ENCODE data around the gene SLC7A1. TPM values are rescaled to one million over a fixed set of nuclear protein-coding genes. Genes with fewer than 3 reads are reported as not detected.

SLC7A1 gene
- total and polyA plus RNA-seq, 4 donors = 6.6 to 53.8 (median 10.5) TPM

- no peak overlapping the region for H3K27ac ChIP-seq (ENCODE audit: low read depth in 1 of 2, low read length in 1 of 2)
- H3K27me3 ChIP-seq (ENCODE audit: control insufficient read depth in 3 of 3, insufficient read depth in 3 of 3, low read length in 2 of 3) = no peaks in the 10 kb centered on the region
- WGBS, 2 donors = 92 to 94% methylated on average over 7 of the region's 7 CpGs
- DNase-seq (no peak), ATAC-seq (ENCODE audit: insufficient read depth, low FRiP score) (no peak)
- peaks cover 0 to 36% (median 12%) of the 10 kb centered on the region in 4 donors for H3K36me3 ChIP-seq (ENCODE audit: control insufficient read depth in 4 of 4, insufficient read depth in 4 of 4, low read length in 4 of 4)
- TF ChIP-seq, protein P1, sequence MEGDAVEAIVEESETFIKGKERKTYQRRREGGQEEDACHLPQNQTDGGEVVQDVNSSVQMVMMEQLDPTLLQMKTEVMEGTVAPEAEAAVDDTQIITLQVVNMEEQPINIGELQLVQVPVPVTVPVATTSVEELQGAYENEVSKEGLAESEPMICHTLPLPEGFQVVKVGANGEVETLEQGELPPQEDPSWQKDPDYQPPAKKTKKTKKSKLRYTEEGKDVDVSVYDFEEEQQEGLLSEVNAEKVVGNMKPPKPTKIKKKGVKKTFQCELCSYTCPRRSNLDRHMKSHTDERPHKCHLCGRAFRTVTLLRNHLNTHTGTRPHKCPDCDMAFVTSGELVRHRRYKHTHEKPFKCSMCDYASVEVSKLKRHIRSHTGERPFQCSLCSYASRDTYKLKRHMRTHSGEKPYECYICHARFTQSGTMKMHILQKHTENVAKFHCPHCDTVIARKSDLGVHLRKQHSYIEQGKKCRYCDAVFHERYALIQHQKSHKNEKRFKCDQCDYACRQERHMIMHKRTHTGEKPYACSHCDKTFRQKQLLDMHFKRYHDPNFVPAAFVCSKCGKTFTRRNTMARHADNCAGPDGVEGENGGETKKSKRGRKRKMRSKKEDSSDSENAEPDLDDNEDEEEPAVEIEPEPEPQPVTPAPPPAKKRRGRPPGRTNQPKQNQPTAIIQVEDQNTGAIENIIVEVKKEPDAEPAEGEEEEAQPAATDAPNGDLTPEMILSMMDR (IDR thresholded peaks at IDR 0.05; ENCODE audit: control extremely low read depth, extremely low read depth) = no peak
- H3K4me1 ChIP-seq (ENCODE audit: control insufficient read depth in 5 of 5, insufficient read depth in 5 of 5, low read length in 5 of 5) = peaks cover 0 to 3% (median 0%) of the 10 kb centered on the region in 5 donors
- H3K4me3 ChIP-seq = no peak overlapping the region
- no peak overlapping the region for H3K9ac ChIP-seq (ENCODE audit: insufficient read depth in 1 of 2, low read length in 2 of 2)
- H3K9me3 ChIP-seq (ENCODE audit: control insufficient read depth in 4 of 4, insufficient read depth in 3 of 4, low read length in 3 of 4) = no peaks in the 10 kb centered on the region
Observed at GRCh38 chr13:29515372-29515771, 80.1 kb downstream of the SLC7A1 start.

- WGBS, 2 donors = 83 to 85% methylated on average over 13 of the region's 13 CpGs
- Histone ChIP-seq H3K4me3 (no peak overlapping the region), H3K27me3 (ENCODE audit: control insufficient read depth in 3 of 3, insufficient read depth in 3 of 3, low read length in 2 of 3) (no peaks in the 10 kb centered on the region), H3K9ac (ENCODE audit: insufficient read depth in 1 of 2, low read length in 2 of 2) (no peak overlapping the region), H3K27ac (ENCODE audit: low read depth in 1 of 2, low read length in 1 of 2) (no peak overlapping the region), H3K4me1 (ENCODE audit: control insufficient read depth in 5 of 5, insufficient read depth in 5 of 5, low read length in 5 of 5) (peaks cover 0 to 3% (median 0%) of the 10 kb centered on the region in 5 donors), H3K9me3 (ENCODE audit: control insufficient read depth in 4 of 4, insufficient read depth in 3 of 4, low read length in 3 of 4) (no peaks in the 10 kb centered on the region), H3K36me3 (ENCODE audit: control insufficient read depth in 4 of 4, insufficient read depth in 4 of 4, low read length in 4 of 4) (peaks cover 0 to 36% (median 12%) of the 10 kb centered on the region in 4 donors)
- no peak for DNase-seq
- ATAC-seq (ENCODE audit: insufficient read depth, low FRiP score) = no peak
- TF ChIP-seq, protein P1 (IDR thresholded peaks at IDR 0.05; ENCODE audit: control extremely low read depth, extremely low read depth) = no peak
Observed at GRCh38 chr13:29514720-29515310, 80.7 kb downstream of the SLC7A1 start.

DNA sequence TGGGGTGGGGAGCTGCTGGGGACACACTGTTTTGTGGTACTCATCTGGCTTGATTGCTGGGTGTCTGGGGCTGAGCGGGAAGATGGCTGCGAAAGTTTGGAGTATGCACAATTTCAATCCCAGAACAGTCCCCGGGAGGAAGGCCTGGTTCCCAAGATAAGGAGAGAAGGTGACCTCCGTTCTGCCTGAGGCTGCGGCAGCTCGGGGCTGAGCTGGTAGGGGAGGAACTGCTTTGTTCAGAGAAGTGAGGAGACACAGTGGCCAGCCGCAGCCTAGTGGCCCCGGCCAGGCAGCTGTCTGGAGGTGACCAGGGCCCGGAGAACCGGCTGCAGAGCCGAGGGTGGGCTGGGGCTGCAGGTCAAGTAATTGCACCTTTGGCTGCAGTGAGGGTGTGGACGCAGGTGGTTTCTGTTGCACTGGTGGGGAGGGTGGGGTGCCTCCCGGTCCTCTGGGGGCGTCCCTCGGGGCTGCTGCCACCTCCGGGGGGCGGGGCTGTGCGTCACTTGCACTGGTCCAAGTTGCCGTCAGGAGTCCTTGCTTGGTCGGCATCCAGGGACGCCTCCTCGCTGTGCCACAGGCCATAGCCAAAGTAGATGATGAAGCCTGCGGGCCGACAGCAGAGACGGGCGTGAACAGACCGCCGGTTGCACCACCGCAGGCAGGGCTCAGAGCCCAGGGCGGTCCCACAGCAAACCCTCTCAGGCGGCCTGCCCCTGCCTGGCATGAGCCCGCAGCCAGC is 81.3 kb downstream of the SLC7A1 start:
- H3K4me3 ChIP-seq = no peak overlapping the region
- TF ChIP-seq, protein P1 (IDR thresholded peaks at IDR 0.05; ENCODE audit: control extremely low read depth, extremely low read depth) = no peak
- H3K27me3 ChIP-seq (ENCODE audit: control insufficient read depth in 3 of 3, insufficient read depth in 3 of 3, low read length in 2 of 3) = no peaks in the 10 kb centered on the region
- no peak overlapping the region for H3K9ac ChIP-seq (ENCODE audit: insufficient read depth in 1 of 2, low read length in 2 of 2)
- H3K4me1 ChIP-seq (ENCODE audit: control insufficient read depth in 5 of 5, insufficient read depth in 5 of 5, low read length in 5 of 5) = peaks cover 0 to 3% (median 0%) of the 10 kb centered on the region in 5 donors
- DNase-seq = no peak
- no peaks in the 10 kb centered on the region for H3K9me3 ChIP-seq (ENCODE audit: control insufficient read depth in 4 of 4, insufficient read depth in 3 of 4, low read length in 3 of 4)
- no peak for ATAC-seq (ENCODE audit: insufficient read depth, low FRiP score)
- H3K36me3 ChIP-seq (ENCODE audit: control insufficient read depth in 4 of 4, insufficient read depth in 4 of 4, low read length in 4 of 4) = peaks cover 0 to 36% (median 12%) of the 10 kb centered on the region in 4 donors
- WGBS, 2 donors = 95 to 96% methylated on average over 30 to 32 of the region's 32 CpGs
- no peak overlapping the region for H3K27ac ChIP-seq (ENCODE audit: low read depth in 1 of 2, low read length in 1 of 2)

All from lung (tissue), 12 donors.